H1 (cell line): ENCODE data around the gene LRRK1. TPM values are rescaled to one million over a fixed set of nuclear protein-coding genes. Genes with fewer than 3 reads are reported as not detected.

Source experiments
- CBX8 ChIP-seq: fragments of 300-800, 300-1000 bp; sonication (generic); IDR thresholded peaks from 2 replicates; pipeline ENCODE4 v1.7.1; 2016; ENCODE audit warnings: low read depth, low read length, borderline replicate concordance
- TAF1 ChIP-seq: IDR thresholded peaks from 2 replicates; pipeline ENCODE4 v1.6.1; 2011; ENCODE audit warnings: mild to moderate bottlenecking, low read depth, low read length
- polyA plus RNA-seq, 7 experiments: library from polyadenylated mRNA; depleted of rRNA in 3 of 7; stranded (reverse) in 5 of 7; unstranded in 2 of 7; fragments of >200 nt in 5 of 7; fragments of 200-250 nt in 2 of 7; gene quantifications; 1 replicate in 5 of 7; 2 replicates in 1 of 7; 4 replicates in 1 of 7; pipeline versions ENCODE4 v1.2.1 to v1.2.3, GENCODE V29; 2011 to 2013; ENCODE audit warnings: missing spikeins in 2 of 7, mixed read lengths in 2 of 7
- total RNA-seq: library from RNA; stranded (reverse); fragmentation: NEBNext Ultra II Directional; extraction: Animal tissue kit (Norgen Biotek cat#: 25700); gene quantifications from 2 replicates; pipeline ENCODE4 v1.2.1, GENCODE V29; 2021
- TF ChIP-seq, protein P1 (sequence below), 3 experiments: IDR thresholded peaks; 1 replicate in 2 of 3; 2 replicates in 1 of 3; pipeline versions ENCODE4 v1.5.1 to v1.6.1; 2011; ENCODE audit warnings: low read length in 3 of 3, mild to moderate bottlenecking in 3 of 3, inconsistent platforms in 2 of 3, low read depth in 1 of 3, moderate library complexity in 1 of 3; ENCODE audit not compliant: insufficient read depth in 1 of 3; ENCODE audit errors: control extremely low read depth in 1 of 3
- TF ChIP-seq, protein P2 (sequence below): IDR thresholded peaks from 2 replicates; pipeline ENCODE4 v1.6.1; 2012; ENCODE audit warnings: inconsistent platforms

Gene LRRK1
- total and polyA plus RNA-seq, 2 of the 8 experiments (the other 6 are each of a cell fraction or from before 2014, with no cell fraction given), result 1.2 to 3.6 TPM

DNA sequence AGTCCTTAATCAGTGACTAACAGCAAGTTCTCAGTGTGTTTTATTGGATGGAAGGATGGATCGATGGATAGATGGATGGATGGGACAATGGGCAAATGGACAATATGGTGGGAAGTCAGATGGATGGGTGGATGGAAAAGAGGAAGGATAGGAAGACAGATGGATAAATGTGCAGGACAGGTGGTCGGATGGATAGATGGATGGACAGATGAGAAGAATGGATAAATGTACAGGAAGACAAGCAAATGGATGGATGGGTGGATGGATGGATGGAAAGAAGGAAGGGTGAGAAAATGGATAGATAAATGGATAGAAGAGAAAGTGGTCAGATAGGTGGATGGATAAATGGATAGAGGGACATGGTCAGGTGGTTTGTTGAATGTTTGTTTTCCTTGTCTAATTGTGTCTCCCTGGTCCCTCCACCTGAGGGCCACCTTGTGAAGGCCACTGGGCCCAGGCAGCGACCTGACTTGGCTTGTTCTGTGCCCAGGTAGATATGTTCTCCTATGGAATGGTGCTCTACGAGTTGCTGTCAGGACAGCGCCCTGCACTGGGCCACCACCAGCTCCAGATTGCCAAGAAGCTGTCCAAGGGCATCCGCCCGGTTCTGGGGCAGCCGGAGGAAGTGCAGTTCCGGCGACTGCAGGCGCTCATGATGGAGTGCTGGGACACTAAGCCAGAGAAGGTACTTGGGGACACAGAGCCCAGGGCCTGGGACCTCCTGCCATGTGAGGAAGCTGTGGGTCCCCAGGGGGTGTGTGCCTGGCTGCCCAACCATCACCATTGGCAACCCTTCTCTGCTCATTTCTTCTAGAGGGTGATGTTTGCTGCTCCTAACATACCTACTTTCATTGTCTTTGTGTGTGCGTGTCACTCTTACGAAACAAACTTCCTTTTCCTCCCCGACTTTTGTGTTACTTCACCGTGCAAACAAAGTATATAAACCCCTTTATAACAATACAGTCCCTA lies 137.5 kb downstream of the LRRK1 start (continued):
- TF ChIP-seq, protein P1, sequence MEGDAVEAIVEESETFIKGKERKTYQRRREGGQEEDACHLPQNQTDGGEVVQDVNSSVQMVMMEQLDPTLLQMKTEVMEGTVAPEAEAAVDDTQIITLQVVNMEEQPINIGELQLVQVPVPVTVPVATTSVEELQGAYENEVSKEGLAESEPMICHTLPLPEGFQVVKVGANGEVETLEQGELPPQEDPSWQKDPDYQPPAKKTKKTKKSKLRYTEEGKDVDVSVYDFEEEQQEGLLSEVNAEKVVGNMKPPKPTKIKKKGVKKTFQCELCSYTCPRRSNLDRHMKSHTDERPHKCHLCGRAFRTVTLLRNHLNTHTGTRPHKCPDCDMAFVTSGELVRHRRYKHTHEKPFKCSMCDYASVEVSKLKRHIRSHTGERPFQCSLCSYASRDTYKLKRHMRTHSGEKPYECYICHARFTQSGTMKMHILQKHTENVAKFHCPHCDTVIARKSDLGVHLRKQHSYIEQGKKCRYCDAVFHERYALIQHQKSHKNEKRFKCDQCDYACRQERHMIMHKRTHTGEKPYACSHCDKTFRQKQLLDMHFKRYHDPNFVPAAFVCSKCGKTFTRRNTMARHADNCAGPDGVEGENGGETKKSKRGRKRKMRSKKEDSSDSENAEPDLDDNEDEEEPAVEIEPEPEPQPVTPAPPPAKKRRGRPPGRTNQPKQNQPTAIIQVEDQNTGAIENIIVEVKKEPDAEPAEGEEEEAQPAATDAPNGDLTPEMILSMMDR (IDR thresholded peaks at IDR 0.05; ENCODE audit: control extremely low read depth in 1 of 3, insufficient read depth in 1 of 3, low read depth in 1 of 3, low read length in 3 of 3), result 0 out of 4 replicates have a peak, but pooled peaks of 1 of the 3 experiments have one; percentile 3
- TF ChIP-seq, protein P2, sequence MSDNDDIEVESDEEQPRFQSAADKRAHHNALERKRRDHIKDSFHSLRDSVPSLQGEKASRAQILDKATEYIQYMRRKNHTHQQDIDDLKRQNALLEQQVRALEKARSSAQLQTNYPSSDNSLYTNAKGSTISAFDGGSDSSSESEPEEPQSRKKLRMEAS, result no peak
- TF ChIP-seq TAF1 (no peak), CBX8 (no peak)
